ENCODE data around the gene ALPL.

- no peak for TF ChIP-seq CTCF (conservative IDR thresholded peaks at IDR 0.05; ENCODE audit: low read depth, low read length)
- TF ChIP-seq EZH2 (IDR thresholded peaks at IDR 0.05; ENCODE audit: low read length, unreplicated experiment), result no peak
- TF ChIP-seq EZH2phosphoT487 (IDR thresholded peaks at IDR 0.05; ENCODE audit: borderline replicate concordance, low read length), result no peak
Measured at GRCh38 chr1:21614419-21615115, 105.3 kb downstream of the ALPL start.

All from PC-3 (cell line).